HTR-8/SVneo (cell line): ENCODE results near the gene LEKR1.
"Not testable (repeated sequence)": the region's sequence is repeated elsewhere in the genome, so short reads cannot be mapped to it uniquely, and the experiment has no call there.

Experiments
- DNase-seq: peaks from one replicate; pipeline ENCODE4 v3.0.0; 2011; ENCODE audit warnings: low spot score, mixed read lengths; ENCODE audit not compliant: insufficient read length
- FAIRE-seq: peaks from 2 replicates; lab custom pipeline; 2011; peaks lifted over from hg19 to GRCh38; lab: Jason Lieb, UNC

Gene LEKR1

GRCh38 chr3:156831006-156831405 is 4.9 kb downstream of the LEKR1 start:
- DNase-seq (no peak), FAIRE-seq (no peak)

- FAIRE-seq (no peak), DNase-seq (no peak)
Observed at GRCh38 chr3:156834435-156834834, 8.3 kb downstream of the LEKR1 start.

- FAIRE-seq = no peak
Observed at GRCh38 chr3:156834962-156835535, 8.9 kb downstream of the LEKR1 start.

GRCh38 chr3:156836701-156837100 is 10.5 kb downstream of the LEKR1 start:
- DNase-seq (no peak), FAIRE-seq (no peak)

More at GRCh38 chr3:156834962-156835535, 8.9 kb downstream of the LEKR1 start:
- DNase-seq = no peak

GRCh38 chr3:156837115-156837514 is 11.0 kb downstream of the LEKR1 start:
- FAIRE-seq = peak; percentile 31
- DNase-seq = peak; percentile 41

GRCh38 chr3:156838035-156838434 is 11.9 kb downstream of the LEKR1 start:
- FAIRE-seq = no peak
- no peak for DNase-seq

- no peak for FAIRE-seq
Observed at GRCh38 chr3:156840826-156841689, 14.9 kb downstream of the LEKR1 start.

GRCh38 chr3:156843071-156843808 is 17.1 kb downstream of the LEKR1 start:
- FAIRE-seq (no peak), DNase-seq (no peak)

More at GRCh38 chr3:156840826-156841689, 14.9 kb downstream of the LEKR1 start:
- no peak for DNase-seq

GRCh38 chr3:156847752-156848448 is 21.7 kb downstream of the LEKR1 start:
- no peak for DNase-seq
- FAIRE-seq = no peak

- DNase-seq (no peak), FAIRE-seq (no peak)
Observed at GRCh38 chr3:156859578-156859977, 33.4 kb downstream of the LEKR1 start.

GRCh38 chr3:156860873-156861272 is 34.7 kb downstream of the LEKR1 start:
- no peak for FAIRE-seq
- DNase-seq = no peak

GRCh38 chr3:156862338-156862737 is 36.2 kb downstream of the LEKR1 start:
- FAIRE-seq = no peak
- no peak for DNase-seq

- FAIRE-seq (no peak), DNase-seq (no peak)
Observed at GRCh38 chr3:156865732-156866131, 39.6 kb downstream of the LEKR1 start.

- no peak for FAIRE-seq
- DNase-seq = no peak
Observed at GRCh38 chr3:156867174-156867573, 41.0 kb downstream of the LEKR1 start.

- FAIRE-seq = no peak
- no peak for DNase-seq
Observed at GRCh38 chr3:156867920-156868319, 41.8 kb downstream of the LEKR1 start.

- FAIRE-seq = no peak
- DNase-seq = no peak
Observed at GRCh38 chr3:156873906-156874305, 47.8 kb downstream of the LEKR1 start.

GRCh38 chr3:156879491-156879890 is 53.3 kb downstream of the LEKR1 start:
- not testable (repeated sequence) for DNase-seq, FAIRE-seq

- FAIRE-seq (no peak), DNase-seq (no peak)
Observed at GRCh38 chr3:156885761-156886160, 59.6 kb downstream of the LEKR1 start.

GRCh38 chr3:156888176-156888575 is 62.0 kb downstream of the LEKR1 start:
- FAIRE-seq = no peak

GRCh38 chr3:156888576-156888975 is 62.4 kb downstream of the LEKR1 start:
- DNase-seq = no peak
- FAIRE-seq = no peak

More at GRCh38 chr3:156888176-156888575, 62.0 kb downstream of the LEKR1 start:
- DNase-seq = no peak
